ENCODE measurements around the gene PRDX3.
"Not testable (repeated sequence)": the region's sequence is repeated elsewhere in the genome, so short reads cannot be mapped to it uniquely, and the experiment has no call there.

Gene PRDX3

DNA sequence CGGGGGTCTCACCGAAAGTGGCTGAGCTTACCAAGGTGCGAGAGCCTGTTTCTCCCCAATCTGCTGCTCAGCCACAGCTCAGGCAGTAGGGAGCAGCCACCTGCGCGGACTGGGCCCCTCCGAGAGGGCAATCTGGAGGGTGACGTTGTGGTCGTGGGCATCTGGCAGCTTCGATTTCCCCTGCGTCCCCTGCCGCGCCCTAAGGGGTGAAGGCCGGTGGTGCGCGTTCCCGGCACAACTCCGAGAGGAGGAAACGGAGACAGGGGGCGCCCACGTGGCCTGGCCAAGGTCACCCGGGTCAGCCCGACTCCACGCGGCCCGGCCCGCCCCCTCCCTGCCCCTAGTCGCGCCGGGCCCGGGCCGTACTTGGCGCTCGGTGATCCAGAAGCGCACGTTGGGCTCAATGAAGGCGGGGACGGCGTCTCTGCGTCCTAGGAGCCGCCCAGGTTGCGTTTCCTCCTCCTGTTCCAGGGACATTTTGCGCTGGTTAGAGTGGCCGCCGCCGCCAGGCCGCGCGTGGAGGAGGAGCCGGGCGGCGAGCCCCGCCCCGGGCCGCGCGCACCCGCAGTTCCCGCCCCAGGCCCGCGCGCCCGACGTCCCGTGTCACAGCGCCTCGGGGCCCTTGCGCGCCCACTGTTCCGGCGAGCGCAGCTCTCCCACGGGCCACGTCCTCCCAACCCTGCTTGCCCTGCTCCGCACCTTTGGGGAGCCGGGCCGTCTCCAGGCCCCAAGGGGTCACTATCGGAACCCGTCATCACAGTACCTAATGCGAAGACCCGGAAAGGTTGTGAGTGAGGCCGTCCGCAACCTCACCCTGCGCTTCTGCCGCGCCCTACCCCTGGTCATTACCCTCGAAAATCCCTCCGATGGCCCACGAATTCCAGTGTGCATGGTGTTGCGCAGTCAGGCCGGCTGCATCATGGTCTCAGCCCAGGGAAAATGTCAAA, 13.2 kb downstream of the PRDX3 start, which contains the start of gene SFXN4:
TSS of gene SFXN4 (minus strand) at position 544 of the 947 bp plus-strand sequence. CDS start at position 477, 67 bp downstream.
- peak; percentile 74 for DNase-seq (ENCODE audit: low read depth)

DNA sequence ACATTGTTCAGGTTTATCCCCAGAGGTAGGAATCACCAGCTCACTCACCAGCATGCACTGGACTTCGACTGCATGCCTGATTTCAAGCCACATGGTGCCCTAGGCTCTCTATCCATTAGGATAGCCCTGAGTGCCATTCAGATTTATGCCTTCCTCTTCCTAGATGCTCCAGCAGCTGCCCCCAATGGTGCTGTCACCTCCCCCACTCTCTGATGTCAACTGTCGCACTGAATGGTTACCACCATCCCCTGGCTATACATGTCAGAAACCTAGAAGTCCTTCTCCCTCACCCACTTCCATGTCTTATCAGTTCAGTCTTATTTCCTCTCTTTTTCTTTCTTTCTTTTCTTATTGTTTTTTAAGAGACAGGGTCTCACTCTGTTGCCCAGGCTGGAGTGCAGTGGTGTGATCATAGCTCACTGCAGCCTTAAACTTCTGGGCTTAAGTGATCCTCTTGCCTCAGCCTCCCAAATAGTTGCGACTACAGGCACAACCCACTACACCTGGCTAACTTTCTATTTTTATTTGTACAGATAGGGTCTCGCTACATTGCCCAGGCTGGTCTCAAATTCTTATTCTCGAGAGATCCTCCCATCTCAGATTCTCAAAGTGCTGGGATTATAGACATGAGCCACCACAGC, 16.0 kb downstream of the PRDX3 start:
- DNase-seq (ENCODE audit: low read depth), result no peak

DNA sequence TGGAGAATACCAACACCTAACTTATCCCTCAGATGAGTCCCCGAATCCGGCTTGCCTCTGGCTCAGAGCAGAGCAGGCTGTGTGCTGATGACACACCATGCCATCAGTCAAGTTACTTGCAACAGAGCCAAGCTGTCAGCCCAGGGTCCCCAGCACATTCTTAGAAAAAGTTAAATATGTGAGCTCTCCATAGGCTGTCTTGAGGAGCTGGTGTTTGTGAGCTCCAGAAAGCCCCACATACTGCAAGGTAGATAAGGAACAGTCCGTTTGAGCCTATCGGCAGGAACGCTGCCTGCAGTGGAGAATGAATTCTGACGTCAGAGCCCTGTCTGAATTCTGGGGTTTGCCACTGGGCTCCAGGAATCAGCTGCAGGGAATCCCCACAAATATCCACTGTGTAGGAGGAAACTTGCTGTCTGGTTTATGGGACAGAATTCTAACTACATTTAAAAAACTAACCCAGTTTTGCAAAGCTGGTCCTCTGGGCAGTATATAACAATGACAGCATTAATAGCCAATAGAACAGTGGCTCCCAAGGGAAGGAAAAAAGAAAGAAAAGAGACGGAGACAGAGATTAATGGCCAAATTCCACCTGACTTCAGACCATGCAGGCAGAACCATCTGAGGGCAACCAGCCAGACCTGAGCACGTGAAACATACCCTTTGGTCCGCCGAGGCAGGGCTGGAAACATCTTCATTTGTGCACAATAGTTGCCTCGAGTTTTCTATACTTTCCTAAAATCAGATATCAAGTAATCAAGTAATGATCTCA, 16.7 kb downstream of the PRDX3 start:
- no peak for DNase-seq (ENCODE audit: low read depth)

DNA sequence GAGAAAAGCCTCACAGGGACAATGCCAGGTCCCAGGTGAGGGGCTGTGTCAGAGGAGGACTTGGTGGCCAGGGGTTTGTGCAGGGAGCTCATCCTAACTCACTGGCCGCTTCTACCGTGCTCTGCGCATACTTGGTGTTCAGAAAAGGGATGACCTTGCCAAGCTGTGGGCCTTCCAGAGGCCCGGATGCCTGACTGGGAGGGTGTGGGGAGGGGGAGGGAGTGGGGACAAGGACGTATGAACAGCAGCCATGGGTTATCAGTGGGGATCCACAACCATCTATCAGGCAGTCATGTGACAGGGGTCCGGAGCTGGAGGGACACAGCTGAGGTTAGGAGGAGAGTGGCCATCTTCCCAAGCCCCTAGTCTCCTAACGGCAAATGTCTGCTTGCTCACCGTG, 19.3 kb downstream of the PRDX3 start:
- no peak for DNase-seq (ENCODE audit: low read depth)

DNA sequence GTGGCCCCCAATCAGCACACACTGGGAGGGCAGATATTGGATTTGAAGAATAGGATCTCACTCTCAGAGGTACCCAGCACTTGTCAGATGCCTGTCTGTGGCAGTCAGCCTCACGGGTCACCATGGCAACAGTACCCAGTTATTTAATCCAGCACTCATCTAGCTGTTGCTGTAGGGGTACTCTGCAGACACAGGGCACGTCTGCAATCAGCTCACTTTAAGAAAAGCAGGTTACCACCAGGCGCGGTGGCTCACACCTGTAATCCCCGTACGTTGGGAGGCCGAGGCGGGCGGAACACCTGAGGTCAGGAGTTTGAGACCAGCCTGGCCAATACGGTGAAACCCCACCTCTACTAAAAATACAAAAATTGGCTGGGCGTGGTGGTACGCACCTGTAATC, 25.0 kb downstream of the PRDX3 start:
- no peak for DNase-seq (ENCODE audit: low read depth)

DNA sequence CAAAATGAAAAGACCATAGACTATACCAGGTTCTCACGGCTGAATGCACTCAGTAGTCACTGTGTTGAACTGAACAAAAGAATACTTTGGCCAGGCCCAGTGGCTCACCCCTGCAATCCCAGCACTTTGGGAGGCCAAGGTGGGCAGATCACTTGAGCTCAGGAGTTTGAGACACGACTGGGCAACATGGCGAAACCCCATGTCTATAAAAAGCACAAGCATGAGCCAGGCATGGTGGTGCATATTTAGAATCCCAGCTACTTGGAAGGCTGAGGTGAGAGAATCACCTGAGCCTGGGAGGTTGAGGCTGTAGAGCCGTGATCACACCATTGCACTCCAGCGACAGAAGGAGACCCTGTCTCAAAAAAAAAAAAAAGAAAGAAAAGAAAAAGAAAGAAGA, 25.6 kb downstream of the PRDX3 start:
- DNase-seq (ENCODE audit: low read depth), result no peak

DNA sequence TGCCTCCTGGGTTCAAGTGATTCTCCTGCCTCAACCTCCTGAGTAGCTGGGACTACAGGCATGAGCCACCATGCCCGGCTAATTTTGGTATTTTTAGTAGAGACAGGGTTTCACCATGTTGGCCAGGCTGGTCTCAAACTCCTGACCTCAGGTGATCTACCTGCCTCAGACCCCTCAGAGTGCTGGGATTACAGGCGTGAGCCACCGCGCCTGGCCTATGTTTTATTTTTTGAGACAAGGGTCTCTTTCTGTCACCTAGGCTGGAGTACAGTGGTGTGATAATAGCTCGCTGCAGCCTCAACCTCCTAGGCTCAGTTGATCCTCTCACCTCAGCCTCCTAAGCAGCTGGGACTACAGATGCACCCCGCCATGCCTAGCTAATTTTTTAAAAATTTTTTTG, 27.0 kb downstream of the PRDX3 start:
- not testable (repeated sequence) for DNase-seq (ENCODE audit: low read depth)

DNA sequence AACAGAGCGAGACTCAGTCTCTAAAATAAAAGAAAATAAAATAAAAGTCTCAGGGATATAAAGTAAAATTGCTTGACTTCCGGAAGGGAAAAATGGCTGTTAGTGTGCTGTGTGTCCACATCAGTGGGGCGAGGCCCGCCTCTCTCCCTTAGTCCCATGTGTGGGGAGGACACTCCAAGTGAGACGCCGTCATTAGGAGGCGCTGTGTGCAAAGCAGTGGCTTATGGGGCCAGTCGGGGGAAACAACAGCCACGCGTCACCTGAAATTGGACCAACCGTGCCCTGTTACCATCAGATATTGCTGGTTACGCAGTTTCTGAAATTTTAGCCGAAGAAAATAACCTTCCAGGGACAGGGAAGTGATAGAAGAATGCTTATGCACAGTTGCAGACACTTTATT, 28.9 kb downstream of the PRDX3 start:
- no peak for DNase-seq (ENCODE audit: low read depth)

DNA sequence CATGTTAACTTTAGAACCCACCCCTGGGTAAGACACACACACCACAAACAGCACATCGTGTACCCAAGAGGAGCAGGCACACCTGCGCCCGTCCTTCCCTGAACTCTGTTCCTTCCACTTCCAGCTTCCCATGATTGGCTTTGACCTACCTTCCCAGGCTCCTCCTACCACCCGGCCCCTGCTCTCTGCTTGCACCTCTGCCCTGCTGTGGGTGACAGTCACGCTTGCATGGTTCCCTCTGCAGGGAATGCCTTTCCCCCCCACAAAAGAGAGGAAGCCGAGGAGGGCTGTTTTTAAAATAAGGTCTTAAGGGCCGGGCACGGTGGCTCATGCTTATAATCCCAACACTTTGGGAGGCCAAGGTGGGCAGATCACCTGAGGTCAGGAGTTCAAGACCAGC, 29.5 kb downstream of the PRDX3 start:
- DNase-seq (ENCODE audit: low read depth), result no peak

DNA sequence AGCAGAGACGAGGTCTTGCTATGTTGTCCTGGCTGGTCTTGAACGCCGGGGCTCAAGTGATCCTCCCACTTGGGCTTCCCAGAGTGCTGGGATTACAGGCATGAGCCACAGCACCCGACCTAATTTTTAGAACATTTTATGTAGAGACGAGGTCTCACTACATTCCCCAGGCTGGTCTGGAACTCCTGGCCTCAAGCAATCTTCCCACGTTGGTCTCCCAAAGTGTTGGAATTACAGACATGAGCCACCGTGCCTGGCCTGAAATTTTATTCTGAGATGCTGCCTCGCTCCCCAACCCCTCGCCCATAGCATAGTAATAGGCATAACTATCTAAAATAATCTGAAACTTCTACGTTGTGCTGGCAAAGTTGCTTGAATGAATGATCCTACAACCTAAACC, 35.0 kb downstream of the PRDX3 start:
- no peak for DNase-seq (ENCODE audit: low read depth)

DNA sequence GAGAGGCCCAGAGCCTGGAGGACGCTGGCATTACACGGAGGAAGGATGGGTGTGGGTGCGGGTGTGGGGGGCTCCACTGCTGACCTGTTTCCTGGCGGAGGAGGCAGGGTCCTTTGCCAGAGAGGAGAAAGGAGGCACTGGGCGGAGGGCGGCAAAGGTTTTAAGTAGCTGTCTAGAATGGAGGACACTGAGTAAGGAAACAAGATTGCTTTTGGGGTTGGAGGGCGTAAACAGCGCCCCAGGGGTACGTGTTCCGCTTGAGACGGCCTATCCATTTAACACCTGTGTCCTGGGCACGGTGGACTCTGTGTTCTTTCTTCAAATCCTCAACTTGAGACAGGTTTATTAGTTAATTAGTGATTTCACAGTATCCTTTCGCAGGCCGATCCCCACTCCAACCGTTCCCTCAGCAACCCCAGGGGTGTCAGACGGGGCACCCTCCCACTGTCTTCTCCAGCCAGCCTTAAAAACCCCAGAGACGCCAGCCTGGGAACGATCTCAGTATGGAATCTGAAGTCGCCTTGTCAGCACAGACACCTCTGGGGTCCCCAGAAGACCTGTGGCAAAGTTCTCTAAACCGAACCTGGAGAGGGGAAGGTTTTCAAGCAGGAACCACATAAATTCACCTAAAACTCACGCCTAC, 37.9 kb downstream of the PRDX3 start:
- no peak for DNase-seq (ENCODE audit: low read depth)

DNA sequence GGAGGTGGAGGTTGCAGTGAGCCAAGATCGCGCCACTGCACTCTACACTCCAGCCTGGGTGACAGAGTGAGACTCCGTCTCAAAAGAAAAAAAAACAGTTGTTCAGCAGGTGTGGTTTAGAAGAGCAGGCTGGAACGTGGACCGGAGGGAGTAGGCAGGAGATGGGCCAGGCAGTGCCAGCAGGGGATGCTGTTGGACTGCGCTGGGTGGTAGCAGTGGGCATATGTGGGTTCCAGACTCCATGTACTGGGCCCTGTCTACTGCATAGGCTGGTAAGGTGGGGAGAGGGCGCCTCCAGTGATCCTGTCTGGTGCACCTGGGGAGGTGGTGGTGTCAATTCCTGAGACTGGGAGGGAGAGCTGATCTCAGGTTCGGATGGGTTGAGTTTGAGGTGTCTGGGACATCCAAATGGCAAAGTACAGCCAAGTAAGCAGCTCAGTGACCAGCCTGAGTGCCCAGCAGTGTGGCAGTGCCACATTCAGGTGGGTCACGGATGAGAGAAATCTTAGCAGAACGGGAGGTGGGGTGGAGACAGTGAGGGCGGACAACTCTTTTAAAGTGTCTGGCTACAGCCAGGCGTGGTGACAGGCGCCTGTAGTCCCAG, 39.0 kb downstream of the PRDX3 start:
- DNase-seq (ENCODE audit: low read depth), result peak; percentile 22

DNA sequence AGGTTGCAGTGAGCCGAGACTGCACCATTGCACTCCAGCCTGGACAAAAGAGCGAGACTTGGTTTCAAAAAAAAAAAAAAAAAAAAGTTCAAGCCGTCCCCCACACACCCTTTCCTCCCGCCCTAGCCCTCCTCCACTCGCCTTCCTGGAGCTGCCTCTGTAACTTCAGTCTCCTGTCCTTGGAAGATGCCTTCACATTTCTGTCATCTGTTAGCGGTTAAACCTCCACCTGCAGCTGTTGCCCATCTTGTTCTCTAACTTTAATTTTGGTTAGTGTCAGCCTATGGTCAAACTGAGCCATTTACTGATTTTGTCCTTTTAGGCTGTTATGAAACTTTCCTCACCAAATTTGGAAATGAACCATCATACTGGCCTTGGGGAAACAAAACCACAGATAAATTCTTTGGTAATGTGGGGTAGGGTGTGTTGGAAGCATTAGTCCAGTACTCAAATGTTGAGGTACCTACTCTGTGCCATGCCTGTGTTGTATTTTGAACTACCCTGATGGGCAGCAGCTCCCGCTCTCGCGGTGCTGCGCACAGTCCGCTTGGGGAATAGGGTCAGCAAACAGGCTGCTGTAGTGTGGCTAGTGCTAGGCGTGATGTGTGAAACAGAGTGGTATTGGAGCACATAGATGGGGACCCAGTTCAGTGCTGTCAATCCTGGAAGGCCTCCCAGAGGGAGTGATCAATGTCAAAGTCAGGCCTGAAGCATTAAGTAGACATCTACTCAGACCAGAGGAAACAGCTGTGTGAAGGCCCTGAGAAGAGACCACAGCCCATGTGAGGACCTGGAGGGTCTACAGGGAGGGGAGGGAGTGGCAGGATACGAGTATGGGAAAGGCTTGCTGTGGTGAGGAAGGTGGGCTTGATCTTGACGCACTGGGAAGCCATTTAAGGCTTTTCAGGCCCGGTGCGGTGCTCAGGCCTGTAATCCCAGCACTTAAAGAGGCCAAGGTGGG, 40.0 kb downstream of the PRDX3 start:
- no peak for DNase-seq (ENCODE audit: low read depth)

DNA sequence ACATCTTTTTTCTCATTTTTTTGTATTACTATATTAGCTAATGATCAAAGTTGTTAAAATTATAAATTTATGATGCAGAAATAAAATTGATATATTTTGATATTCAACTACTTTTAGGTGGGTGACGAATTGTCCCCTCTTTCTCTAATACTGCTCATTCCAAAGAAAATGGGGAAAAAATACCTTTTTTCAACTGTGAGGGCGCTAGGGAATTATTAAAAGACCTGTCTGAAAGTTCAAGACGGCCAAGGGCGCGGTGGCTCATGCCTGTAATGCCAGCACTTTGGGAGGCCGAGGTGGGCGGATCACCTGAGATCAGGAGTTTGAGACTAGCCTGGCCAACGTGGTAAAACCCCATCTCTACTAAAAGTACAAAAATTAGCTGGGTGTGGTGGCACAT, 40.7 kb downstream of the PRDX3 start:
- DNase-seq (ENCODE audit: low read depth), result not testable (repeated sequence)

DNA sequence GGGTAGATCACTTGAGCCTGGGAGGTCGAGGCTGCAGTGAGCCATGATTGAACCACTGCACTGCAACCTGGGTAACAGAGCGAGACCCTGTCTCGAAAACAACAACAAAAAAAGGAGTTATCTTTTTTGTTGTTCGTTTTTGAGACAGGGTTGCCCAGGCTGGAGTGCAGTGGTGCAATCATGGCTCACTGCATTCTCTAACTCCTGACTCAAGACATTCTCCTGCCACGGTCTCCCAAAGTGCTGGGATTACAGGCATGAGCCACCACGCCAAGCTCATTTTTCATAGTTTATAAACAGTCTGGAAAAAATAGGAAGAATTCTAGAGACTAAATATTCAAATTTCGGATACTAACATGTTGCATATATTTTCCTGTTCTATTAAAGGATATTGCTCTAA, 42.5 kb downstream of the PRDX3 start:
- DNase-seq (ENCODE audit: low read depth), result no peak

DNA sequence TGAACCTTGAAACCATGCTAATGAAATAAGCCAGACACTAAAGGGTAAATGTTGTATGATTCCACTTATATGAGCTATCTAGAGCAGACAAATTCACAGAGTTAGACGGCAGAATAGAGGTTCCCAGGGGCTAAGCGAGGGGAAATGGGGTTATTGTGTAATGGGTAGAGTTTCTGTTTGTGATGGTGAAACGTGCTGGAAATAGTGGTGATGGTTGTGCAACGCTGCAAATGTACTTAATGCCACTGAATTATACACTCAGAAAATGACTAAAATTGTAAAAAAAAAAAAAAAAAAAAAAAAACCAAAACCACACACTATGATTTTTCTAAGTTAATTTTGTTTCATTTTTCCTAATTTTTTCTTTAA, 43.1 kb downstream of the PRDX3 start:
- no peak for DNase-seq (ENCODE audit: low read depth)

DNA sequence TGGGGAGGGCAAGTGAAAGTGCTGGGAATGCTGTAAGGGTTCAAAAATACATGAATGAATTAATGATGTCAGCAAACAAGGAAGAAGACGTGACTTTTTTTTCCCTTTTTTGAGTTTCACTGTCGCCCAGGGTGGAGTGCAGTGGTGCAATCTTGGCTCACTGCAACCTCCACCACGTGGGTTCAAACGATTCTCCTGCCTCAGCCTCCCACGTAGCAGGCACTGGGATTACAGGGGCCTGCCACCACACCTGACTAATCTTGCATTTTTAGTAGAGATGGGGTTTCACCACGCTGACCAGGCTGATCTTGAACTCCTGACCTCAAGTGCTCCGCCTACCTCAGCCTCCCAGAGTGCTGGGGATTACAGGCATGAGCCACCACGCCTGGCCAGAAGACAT, 44.7 kb downstream of the PRDX3 start:
- DNase-seq (ENCODE audit: low read depth), result no peak

DNA sequence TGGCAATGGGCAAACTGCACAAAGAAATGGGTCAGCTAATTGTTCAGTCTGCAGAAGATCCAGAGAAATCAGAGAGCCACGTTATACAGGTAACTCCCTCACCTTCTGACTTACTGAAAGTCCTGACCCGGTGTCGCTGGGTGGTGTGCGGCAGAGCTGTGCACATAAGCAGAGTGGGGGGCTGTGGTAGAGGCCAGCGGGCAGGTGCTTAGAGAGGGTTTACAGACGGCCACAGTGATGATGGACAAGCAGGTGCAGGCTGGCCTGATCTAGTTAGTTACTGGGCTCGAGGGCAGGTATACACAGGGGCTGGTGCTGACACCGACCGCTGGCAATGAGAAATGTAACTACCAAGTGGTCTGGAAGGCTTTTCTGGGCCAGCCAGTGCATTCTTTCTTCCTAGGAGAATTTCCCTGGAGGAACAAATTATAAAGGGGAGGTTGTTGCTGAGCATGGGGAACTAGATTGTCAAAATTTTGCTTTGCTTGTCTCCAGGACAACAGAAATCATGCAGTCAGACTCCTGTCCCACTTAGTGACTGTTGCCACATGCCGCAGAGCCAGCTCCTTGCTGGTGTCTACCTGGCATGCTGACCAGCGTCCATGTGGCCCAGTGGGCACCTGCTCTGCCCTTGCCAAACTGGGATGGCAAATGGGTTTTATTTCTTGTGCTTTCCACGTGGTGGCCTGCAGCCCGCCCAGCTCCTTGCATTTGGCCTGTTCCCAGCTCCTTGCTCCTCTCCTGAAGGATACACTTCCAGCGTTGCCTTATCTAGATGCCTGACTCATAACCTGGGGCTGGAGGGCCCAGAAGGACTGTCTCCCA, 45.9 kb downstream of the PRDX3 start:
- no peak for DNase-seq (ENCODE audit: low read depth)

DNA sequence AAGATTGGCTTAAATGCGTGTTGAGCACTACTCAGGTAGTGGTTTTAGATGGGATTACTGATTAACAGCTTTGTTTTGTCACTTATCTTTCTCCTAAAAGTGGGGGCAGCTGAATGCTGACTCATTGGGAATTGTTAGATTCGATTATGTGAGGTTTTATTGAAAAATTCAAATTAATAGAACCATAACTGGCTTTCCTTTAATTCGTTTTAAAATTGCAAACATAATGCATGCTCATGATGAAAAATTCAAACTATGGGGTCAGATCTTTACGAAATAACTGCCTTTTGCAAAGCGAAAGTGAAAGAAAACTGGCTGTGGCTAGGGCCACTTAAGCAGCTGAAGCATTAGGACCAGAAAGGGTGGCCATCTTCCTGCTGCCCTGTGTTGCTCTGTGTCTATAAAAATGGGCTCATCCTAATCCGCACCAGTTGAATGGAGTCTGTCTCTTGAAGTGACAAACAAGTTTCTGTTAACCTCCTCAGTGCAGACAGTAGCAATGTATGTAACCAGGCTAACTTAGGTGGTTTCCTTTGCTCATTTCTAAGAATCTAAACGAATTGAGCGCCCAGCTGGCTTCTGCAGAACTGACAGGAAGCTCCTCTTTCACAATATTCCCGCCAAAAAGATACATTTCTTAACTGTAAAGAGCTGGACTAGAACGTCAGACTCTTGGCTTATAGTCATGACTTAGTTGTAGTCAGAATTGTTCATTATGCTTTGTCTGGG, 46.9 kb downstream of the PRDX3 start:
- no peak for DNase-seq (ENCODE audit: low read depth)

Measured in activated T-helper 9 cell treated with anti-CD3 and anti-CD28 coated beads, Interleukin-2, amount 50 U/mL, for 16 hours (primary cell).